ENCODE data around the gene POLR2J.
"Not testable (repeated sequence)": the region's sequence is repeated elsewhere in the genome, so short reads cannot be mapped to it uniquely, and the experiment has no call there.

- TF ChIP-seq RBAK, ZNF2, ZIC2, ZNF175, CTCF (tag by site-specific recombination; IDR thresholded peaks at IDR 0.05): not testable (repeated sequence)
These were observed 18.1 kb upstream of the POLR2J start for GRCh38 chr7:102496861-102497260.

All from HEK293 (cell line).